NK-92 (cell line): Measurements from ENCODE around the gene SNX25.

Source experiments
- DNase-seq: peaks from one replicate; lab custom pipeline; 2025; ENCODE audit not compliant: unreplicated experiment; lab: John Stamatoyannopoulos, UW

SNX25 gene

DNA sequence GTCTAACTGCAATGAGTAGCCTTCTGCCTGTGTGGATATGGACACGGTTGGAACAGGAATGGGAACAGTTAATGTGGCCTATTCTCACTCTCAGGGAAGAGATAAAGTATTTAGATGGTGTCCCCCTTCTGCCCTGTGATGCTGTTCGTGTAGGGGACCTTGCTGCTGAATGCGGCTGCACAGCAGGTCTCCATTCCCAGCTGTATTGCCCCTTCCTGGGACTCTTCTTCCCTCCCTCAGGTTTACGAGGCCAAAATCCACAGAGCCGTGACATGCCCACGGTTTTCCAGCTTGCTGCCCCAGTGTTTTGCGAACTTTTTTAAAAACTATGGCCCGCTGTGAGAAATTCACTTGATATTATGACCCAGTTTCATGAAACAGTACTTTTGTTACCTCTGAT lies 50.3 kb downstream of the SNX25 start:
- DNase-seq = no peak

DNA sequence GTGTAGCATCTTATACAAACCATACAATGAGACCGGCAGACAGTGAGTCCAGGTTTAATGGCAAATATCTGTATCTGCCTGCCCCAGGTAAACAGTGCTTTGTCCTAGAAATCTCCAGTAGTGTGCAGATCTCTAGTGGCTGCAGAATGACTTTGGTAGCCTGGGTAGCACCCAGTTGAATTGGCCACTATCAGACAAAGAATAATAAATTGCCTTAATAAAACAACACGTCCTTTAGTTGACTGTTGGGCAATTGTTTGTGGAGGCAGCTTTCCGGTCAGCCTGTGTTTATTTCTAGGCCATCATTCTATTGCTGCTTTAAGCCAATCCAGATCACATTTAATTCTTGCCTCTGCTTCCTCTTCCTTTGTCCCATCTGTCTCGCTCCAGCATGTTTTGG lies 52.5 kb downstream of the SNX25 start:
- DNase-seq = no peak

DNA sequence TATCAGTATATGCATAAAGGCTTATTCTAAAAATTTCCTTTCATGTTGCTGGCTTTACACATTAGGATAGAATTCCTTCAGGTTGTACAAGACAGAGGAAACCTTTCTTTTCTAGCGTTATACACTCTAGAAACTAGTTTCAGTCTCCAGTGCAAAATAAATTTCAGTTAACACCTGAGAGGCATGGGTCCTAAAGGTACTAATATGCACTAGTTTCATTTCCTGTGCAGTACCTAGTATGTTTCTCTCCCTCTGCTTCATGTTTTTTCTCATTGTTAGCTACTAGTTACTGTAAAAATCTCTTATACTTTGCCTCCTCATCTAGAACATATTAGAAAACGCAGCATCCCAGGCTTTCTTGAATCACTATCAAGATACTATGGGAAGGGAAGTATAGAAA lies 54.0 kb downstream of the SNX25 start:
- DNase-seq = no peak

DNA sequence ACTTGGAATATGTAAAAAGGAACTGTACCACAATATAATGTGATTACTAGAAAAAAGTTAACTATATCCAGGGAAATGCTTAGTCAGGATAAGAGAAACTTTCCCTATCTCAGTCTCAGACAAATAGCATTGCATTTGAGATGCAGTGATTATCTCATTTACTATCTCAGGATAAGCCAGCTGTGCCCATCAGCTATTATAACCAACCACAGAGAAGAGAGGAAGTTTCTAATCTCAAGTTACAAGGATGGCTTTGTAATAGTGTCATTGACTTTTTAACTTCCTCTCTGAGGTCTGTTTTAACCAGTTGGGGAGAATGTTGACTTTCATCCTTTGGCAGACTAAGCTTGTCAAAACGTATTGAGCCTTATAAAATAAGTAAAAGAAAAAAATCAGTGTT lies 56.5 kb downstream of the SNX25 start:
- DNase-seq = no peak

DNA sequence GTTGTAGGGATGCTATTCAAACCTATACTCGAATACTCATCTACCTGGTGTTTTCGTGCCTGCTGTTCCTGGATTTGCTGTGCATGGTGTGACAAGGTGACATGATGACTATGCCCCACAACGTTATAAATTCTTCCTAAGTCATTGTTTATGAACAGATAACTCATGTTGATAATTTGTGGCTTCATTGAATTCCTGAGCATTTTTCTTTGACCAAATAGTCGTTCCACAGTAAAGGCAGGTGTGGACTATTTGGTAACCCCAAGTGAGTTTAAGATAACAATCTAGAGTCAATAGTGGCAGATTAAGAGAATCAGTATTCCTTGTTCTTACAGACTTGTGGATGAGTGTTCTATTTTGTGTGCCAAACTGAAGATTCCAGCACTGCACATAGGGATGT lies 59.9 kb downstream of the SNX25 start:
- no peak for DNase-seq

DNA sequence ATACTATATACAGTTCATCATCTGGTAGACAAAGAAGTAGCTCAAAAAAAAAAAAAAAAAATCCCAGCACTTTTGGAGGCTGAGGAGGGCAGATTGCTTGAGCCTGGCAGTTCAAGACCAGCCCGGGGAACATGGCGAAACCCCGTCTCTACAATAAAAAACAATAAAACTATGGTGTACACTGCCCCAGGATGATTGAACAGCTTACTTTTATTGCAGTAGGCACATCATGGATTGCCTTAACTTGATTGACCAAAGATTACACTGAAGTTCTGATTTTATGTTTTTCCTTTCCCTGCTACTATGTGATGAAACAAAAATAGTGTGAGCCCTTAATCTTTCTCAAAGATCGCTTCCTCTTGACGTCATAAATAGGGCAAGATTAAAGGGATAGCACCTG lies 60.6 kb downstream of the SNX25 start:
- no peak for DNase-seq

DNA sequence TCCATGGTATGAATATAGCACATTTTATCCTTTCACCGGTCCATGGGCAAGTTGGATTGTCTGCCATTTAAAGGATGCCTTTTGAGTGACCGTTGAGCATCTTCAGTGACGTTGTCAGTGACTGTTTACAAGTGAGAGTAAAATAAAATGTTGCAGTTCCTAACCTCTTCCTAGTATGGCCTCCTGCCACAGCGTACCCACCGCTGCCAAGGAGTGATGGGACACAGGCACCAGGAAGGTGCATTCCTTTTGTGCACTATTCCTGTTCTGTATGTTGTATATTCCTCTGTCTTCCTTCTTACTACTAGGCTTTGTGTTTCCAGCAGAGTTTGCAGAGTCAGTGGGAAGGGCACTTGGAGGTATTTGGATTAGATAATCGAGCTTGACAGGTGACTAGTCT lies 61.5 kb downstream of the SNX25 start:
- DNase-seq = no peak

DNA sequence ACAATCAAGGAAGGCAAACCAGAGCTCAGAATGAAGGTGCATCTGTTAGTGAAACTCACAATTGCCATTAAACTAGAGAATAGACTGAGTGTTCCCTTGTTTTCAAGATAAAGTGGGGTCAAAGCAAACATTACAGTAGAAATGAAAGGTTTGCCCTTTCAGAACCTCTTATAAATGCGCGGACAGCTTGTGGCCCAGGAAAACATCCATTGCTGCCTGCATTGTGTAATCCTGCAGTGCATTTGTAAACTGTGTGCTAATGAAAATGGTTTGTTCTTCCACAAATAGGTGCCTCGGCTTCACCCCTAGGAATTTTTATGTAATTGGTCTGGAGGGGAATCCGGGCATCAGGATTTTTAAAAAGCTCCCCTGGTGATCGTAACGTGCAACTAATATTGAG lies 62.8 kb downstream of the SNX25 start:
- no peak for DNase-seq

DNA sequence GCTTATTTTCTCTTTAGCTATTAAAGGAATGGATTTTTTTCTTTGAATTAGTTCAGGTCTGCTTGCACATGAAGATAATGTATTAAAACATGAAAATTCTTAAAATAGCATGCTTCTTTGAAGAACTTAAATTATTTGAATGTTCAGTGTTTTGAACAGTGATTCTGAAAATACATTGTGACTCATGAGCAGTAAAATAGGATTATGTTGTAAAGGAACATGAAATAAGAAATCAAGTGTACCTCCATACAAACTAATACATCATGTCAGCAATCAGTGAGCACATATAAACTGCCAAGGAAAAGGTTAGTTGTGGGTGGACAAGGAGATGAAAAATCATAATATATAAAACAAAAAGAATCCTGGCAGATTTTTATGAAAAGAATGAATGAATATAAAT lies 66.1 kb downstream of the SNX25 start:
- DNase-seq = no peak

DNA sequence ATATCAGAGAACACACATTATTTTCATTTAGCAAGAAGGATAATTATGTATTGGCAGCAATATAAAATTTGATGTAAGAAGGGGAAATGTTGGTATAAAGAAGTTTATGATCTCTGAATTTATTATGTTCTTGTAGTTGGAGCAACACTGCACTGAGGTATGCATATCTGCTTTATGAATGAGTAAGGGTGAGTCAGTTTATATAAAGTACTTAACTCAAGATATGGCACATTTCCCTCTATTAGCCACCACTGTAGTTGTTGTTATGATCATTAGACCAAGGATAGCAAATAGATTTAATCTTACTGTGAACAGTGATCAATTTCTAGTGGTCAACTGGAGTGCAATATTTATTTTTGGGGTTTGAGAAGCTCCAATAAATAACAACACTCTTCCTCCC lies 66.6 kb downstream of the SNX25 start:
- no peak for DNase-seq

DNA sequence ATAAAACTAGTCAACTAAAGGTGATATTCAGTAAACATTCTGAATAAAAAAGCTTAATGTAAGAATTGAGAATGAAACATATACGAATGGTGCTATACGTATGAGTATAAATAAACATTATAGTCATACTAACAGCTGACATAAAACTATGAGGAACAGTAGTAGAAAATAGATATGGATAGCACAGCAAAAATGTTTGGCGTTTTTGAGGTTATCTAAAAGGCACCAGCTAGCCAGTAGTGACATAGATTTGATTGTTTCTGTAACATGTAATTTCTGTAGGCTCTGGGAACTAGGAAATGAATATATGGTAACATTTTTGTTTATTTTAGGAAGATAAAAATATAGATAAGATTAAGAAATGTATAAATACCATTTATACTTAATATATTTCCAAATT lies 69.3 kb downstream of the SNX25 start:
- no peak for DNase-seq

DNA sequence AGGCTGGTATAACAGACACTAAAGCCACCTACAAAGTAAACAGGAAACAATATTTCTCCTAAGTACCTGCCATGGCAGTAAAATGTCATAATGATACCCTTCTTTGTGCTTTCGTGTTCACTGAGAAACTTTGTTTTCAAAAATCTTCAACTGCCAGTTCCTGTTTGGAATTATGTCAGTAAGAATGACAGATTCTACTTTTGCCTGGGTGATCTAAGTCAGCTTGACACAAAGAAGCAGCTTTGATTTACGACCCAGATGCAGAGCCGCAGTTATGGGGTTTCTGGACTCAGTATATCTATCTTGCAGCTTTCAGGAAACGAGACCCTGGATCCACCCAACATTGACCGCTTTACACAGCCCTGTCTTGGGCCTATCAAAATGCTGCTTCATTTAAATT lies 71.2 kb downstream of the SNX25 start:
- no peak for DNase-seq

DNA sequence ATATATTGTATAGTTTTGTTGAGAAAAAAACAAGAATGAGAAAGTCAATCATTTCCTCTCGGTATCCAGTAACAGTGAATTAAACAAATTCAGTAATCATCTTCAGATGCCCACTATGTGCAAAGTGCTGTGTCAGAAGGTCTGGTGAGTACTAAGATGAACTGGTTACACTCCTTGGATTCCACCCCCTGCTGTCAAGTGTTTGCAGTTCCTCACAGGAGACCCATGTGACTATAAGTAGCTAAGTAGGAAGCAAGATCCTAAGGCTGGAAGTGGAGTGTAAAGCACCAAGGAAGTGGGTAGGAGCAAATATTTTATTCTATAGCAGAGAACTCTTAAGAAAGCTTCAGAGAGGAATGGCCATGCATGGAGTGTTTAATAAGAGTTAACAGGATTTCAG lies 73.6 kb downstream of the SNX25 start:
- DNase-seq = no peak

DNA sequence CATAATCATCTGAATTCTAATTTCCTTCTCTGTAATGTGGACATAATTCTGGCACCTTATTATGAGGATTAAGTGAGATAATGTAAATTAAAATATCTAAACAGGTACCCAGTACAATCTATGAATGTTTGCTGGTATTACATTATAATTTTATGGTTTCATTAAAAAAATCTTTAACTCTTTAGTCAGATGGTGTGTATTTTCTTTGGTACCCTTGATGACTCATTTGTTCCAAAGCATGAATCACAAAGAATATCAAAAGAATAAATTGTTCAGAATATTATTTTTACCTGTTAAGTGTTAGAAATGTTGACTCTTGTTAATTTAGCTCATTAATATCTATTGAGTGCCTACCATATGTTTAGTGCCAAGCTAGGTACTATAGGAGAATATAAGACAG lies 74.3 kb downstream of the SNX25 start:
- no peak for DNase-seq

DNA sequence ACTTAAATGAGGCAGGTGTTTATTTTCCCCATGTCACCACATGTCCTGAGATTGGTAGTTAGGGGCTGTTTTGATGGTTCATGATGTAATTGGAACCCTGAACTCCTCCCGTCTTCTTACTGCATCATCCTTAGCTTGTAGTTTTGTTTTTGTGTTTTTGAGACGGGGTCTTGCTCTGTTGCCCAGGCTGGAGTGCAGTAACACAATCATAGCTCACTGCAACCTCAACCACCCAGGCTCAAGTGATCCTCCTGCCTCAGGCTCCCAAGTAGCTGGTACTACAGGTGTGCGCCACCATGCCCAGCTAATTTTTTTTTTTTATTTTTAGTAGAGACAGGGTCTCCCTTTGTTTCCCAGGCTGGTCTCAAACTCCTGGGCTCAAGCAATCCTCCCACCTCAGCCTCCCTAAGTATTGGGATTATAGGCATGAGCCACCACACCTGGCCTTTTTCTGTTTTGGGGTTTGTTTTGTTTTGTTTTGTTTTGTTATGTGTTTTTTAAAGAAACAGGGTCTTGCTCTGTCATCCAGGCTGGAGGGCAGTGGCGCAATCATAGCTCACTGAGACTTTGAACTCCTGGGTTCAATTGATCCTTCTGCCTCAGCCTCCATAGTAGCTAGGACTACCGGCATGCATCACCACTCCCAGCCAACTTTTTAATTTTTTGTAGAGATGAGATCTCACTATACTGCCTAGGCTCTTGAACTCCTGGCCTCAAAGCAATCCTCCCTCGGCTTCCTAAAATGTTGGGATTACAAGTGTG lies 76.4 kb downstream of the SNX25 start:
- DNase-seq = no peak

DNA sequence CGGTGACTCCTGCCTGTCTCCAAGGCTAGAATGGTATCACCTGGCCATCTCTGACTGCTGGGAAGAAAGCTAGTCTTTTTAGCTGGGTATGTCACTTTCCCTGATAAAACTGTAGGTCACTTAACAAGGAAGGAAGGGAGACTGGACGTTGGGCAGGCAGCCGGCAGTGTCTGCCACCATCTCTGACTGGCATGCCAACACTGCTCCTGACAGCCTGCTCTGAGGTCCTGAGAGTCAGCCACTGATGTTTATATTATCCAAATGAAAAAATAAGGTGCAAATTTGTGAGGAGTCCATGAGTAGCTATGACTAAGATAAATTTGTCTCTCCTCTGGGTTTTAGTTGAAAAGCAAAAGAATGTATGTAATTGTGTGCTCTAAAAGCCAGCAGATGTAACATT lies 77.2 kb downstream of the SNX25 start:
- DNase-seq = no peak

DNA sequence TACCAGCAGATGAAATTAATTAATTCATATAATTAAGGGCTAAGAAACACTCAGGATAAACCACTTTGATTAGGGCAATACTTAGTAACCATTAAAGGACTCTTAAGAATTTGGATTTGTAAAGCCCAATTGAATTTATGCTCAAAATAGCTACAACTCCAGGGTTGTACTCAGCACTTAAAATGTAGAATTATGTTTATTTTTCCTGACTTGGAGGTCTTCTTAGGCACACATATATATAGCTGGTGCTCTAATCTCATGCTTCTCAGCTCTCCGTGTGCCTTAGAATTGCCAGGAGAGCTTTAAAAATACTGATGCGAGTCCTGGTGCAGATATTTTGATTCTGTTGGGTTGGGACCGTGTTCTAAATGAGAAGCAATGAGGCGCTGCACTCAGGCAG lies 77.6 kb downstream of the SNX25 start:
- no peak for DNase-seq

DNA sequence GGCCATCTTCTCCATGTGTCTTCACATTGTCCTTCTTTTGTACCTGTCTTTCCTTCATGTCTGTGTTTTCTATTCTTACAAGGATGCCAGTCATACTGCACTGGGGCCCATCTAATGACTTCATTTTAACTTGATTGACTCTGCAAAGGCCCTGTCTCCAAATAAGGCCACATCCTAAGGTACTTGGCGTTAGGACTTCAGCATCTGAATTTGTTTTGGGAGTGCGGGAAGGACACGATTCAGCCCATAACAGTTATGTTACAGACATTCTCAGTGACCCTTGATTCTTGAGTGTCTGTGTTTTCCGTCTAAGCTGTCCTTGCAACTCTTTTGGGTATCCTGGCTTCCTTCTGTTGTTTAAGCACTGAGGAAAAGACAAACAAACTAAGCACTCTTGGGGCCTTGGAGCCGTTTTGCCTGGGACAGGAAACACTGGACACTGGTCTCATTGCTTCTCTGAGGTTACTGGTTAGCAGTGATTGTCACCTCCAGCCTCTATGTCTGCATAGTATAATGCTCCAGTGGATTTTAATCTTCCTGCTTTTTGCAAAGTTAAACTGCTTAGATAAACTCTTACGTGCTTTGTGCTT lies 80.7 kb downstream of the SNX25 start:
- DNase-seq = no peak

DNA sequence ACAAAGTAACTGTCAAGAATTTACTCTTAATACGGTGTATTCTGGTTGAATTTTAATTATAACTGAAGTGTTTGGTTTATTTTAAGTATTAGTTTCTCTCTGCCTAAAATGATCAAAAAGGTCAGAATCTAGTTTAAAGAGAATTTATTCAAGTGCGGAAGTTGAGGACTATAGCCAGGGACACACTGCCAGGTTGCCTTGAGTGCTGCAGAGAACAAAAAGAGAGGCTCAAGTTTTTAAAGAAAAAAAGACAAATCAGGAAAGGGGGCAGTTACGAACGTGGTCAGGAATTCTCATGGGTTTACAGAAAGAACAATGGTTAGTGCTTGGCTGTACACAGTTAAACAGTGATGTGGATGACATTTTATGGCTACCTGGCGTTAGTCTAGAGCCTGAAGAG lies 81.3 kb downstream of the SNX25 start:
- DNase-seq = no peak

DNA sequence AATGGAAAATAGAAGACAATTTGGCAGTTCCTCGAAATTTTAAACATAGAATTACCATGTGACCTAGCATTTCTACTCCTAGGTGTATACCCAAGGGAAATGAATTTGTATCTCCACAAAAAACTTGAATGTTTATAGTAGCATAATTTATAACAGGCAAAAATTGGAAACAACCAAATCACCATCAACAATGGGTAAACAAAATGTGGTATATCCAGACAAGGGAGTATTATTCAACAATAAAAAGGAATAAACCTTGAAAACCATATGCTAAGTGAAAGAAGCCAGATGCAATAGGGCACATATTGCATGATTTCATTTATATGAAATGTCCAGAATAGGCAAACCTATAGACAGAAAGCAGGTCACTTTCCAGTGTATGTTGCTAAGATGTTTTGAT lies 83.8 kb downstream of the SNX25 start:
- no peak for DNase-seq

DNA sequence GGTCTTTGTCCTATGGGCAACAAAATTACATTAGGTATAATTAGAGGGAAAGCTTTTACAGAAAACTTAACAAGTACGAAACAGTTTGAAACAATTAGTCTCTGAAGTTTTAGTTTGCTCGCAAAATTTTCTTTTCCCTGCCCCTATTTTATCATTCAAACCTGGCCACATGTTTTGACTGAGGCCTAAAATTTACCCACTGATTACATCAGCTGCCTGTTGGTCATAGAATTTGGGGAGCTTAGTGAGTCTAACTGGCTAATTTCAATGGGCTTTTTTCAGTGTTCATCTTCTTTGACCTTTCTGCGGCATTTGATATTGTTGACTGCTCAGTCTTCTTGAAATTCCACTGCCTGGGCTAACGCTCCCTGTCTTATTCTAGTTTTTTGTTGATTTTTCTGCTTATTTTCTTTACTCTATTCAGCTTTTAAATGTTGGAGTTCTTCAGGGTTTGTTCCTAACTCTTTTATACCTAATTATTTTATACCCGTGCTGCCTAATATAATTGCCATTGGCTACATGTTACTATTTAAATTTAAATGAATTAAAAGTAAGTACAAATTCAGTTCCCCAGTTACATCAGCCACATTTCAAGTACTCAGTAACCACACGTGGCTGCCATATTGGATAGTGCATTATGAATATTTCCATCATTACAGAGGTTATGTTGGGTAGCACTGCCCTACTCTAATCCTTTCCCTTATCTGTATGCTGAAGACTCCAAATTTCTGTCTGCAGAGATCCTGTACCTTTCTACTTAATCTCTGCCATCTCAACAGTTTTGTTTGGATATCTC lies 87.5 kb downstream of the SNX25 start:
- DNase-seq = no peak

DNA sequence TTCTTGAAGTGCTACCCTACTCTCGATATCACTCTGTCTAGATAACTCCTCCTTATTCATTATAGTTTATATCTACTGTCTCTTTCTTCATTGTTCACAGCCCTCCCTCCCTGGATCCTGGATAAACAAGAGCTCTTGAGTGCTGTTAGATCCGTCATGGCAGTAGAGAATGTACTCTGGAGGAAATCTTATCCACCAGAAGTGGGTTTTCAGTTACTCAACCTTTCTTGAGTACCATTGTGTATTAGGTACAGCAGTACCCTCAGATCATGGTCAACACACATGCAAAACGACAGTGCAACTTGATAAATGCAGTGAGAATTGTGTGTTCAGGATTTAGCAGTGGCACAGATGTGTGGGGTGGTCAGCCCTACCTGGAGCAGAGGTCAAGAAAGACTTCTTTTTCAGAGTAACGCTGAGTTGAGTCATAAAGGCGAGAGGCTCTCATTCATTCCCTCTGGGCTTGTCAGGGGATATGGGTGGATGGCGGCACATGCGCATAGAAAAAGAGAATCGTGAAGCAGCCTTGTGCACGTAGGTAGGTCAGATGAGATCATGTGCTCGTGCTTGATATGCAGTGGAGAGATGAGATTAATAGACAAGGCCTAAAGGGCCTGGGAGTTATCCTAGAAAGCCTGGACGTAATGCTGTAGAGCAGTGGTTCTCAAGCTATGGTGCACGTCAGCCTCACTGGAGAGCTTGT lies 89.5 kb downstream of the SNX25 start:
- DNase-seq = no peak
